ENCODE measurements around the gene CYB5RL.

CYB5RL gene

GRCh38 chr1:54159733-54160316 lies 40.0 kb downstream of the CYB5RL start:
- no peak for DNase-seq (ENCODE audit: low read depth)

DNA sequence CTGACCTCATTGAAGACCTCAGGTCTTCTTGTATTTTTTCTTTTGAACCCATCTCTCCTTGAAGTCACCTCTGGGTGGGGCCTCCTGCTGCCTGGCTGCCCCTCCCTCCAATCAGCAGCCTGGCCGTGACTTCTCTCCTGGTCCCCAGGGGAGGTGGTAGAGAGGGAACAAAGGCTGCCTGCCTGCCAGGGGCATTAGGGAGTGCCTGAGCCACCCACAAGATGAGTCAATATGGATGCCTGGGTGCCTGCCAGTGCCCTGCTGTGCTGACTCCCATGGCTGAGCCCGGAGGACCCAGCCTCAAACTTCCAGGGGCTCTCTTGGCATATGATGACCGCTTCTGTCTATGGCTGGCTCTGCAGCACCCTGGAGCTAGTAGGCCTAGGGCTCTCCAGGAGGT lies 41.8 kb downstream of the CYB5RL start:
- DNase-seq (ENCODE audit: low read depth) = no peak

GRCh38 chr1:54157401-54157800 lies 42.4 kb downstream of the CYB5RL start:
- no peak for DNase-seq (ENCODE audit: low read depth)

- no peak for DNase-seq (ENCODE audit: low read depth)
Measured at GRCh38 chr1:54156986-54157385, 42.8 kb downstream of the CYB5RL start.

GRCh38 chr1:54156201-54156600 lies 43.6 kb downstream of the CYB5RL start:
- no peak for DNase-seq (ENCODE audit: low read depth)

DNA sequence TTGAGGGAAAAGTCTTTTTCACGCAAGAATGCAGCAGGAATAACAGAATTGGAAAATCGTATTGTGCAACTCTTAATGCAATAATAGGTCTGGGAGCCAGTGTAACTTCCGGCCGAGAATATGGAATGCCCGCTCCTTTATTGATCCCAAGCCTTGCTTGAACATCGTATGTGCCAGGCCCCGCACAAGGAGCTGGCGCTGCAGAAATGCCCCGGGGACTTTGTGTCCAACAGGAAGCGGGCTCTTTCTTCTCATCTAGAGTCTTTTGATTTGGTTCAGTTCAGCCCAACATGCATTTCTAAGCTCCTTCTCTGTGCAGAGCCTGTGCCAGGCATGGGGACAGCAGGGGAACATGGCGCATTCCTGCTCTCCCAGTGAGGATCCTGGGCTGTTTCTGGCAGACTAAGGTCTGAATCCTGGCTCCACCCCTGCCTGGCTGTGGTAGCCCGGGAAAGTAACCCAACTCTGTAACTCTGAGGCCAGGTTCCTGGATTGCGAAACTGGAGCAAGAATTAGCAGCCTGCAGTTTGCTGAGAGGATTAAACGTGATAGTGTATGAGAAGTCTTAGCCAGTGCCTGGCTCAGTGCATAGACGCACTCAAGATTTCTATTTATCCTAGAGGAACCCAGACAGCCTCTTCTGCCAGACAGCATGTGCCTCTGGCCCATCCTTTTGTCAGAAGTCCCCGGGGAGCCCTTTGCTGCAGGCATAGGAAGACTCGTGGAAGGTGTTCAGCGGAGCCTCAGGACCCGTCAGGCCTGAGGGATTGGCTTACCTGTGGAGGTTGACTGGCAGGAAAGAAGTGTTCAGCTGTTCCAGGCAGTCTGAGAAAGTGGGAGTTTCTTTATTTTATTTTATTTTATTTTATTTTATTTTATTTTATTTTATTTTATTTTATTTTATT lies 46.0 kb downstream of the CYB5RL start:
- no peak for DNase-seq (ENCODE audit: low read depth)

DNA sequence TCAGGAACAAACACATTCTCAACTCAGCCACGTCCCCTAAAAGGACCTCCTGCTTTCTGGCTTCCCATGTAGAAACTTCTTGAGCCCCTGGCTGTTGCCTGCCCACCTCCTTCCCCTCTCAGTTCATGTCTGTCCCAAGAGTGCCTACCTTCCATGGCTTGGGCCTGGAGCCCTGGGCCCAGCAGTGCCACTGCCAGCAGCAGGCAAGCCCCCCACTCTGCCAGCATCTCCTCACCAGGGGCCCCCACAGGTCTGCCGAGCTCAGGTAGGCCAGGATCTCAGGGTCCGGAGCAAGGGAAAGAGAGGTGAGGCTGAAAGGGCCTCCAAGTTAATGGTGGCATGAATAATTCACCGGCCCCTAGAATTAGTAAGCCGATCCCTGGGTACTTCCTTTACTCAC lies 47.1 kb downstream of the CYB5RL start, which contains the start of gene CDCP2:
CDCP2 (minus strand) TSS at position 305 of the 400 bp plus-strand sequence; CDS start at position 227, 78 bp downstream.
- DNase-seq (ENCODE audit: low read depth) = no peak

GRCh38 chr1:54151013-54151412 lies 48.8 kb downstream of the CYB5RL start:
- no peak for DNase-seq (ENCODE audit: low read depth)
